CD4-positive, CD25-positive, alpha-beta regulatory T cell (primary cell): ENCODE results near the gene RSAD1. TPM values are rescaled to one million over a fixed set of nuclear protein-coding genes. Genes with fewer than 3 reads are reported as not detected.

Experiments used
- ATAC-seq, 2 donors: fragments of 150-1000 bp; cut with Tn5 transposase; one replicate each; pipeline ENCODE4 v1.10.0; 2021; ENCODE audit warnings: low read depth in 2 of 2, moderate number of reproducible peaks in 2 of 2, moderate library complexity in 1 of 2
- DNase-seq, 3 donors: peaks; one replicate each; pipeline versions ENCODE4 v3.0.0 to v3.0.0-alpha.2; 2012 to 2022; ENCODE audit warnings: mixed read lengths in 1 of 3
- H3K27ac ChIP-seq: one replicate; pipeline ENCODE4 v1.7.0; 2013; ENCODE audit warnings: mild to moderate bottlenecking, low read length; ENCODE audit not compliant: insufficient read depth, poor library complexity, severe bottlenecking
- H3K27me3 ChIP-seq: one replicate; pipeline ENCODE4 v1.7.0; 2013; ENCODE audit warnings: low read length; ENCODE audit not compliant: control insufficient read depth, insufficient read depth
- H3K36me3 ChIP-seq: one replicate; pipeline ENCODE4 v1.7.0; 2013; ENCODE audit warnings: mild to moderate bottlenecking, low read length, moderate library complexity; ENCODE audit not compliant: control insufficient read depth, insufficient read depth
- H3K4me1 ChIP-seq: 2 replicates; pipeline ENCODE4 v1.7.0; 2013; ENCODE audit warnings: mild to moderate bottlenecking, low read length; ENCODE audit not compliant: insufficient read depth, control insufficient read depth, poor library complexity, severe bottlenecking
- H3K4me3 ChIP-seq: one replicate; pipeline ENCODE4 v1.7.0; 2013; ENCODE audit warnings: low read depth, mild to moderate bottlenecking, low read length, moderate library complexity
- H3K9me3 ChIP-seq, 2 experiments: 1 replicate in 1 of 2; 2 replicates in 1 of 2; pipeline ENCODE4 v1.7.0; 2013; ENCODE audit warnings: low read length in 2 of 2, mild to moderate bottlenecking in 1 of 2, moderate library complexity in 1 of 2; ENCODE audit not compliant: control insufficient read depth in 2 of 2
- H3K27ac Mint-ChIP-seq, 3 donors: one replicate each; pipeline ENCODE4 v1.8.0; 2020 to 2022; ENCODE audit warnings: mild to moderate bottlenecking in 3 of 3, mixed read lengths in 3 of 3, moderate library complexity in 2 of 3
- H3K27me3 Mint-ChIP-seq: one replicate; pipeline ENCODE4 v1.8.0; 2022; ENCODE audit warnings: mild to moderate bottlenecking, mixed read lengths
- H3K36me3 Mint-ChIP-seq: one replicate; pipeline ENCODE4 v1.8.0; 2020; ENCODE audit warnings: mixed read lengths
- H3K4me1 Mint-ChIP-seq, 4 donors: one replicate each; pipeline ENCODE4 v1.8.0; 2020 to 2022; ENCODE audit warnings: mixed read lengths in 4 of 4, mild to moderate bottlenecking in 1 of 4
- H3K4me3 Mint-ChIP-seq, 4 donors: one replicate each; pipeline ENCODE4 v1.8.0; 2020 to 2022; ENCODE audit warnings: mild to moderate bottlenecking in 4 of 4, mixed read lengths in 4 of 4, moderate library complexity in 3 of 4
- H3K9me3 Mint-ChIP-seq, 7 donors: one replicate each; pipeline ENCODE4 v1.8.0; 2020 to 2022; ENCODE audit warnings: mixed read lengths in 7 of 7, mild to moderate bottlenecking in 3 of 7, moderate library complexity in 2 of 7
- polyA plus RNA-seq, 4 donors: library from polyadenylated mRNA; unstranded; fragments of 300-500 nt; fragmentation: Illumina TruSeq; gene quantifications; one replicate each; pipeline ENCODE4 v1.2.3, GENCODE V29; 2021
- total RNA-seq: library from RNA; stranded (reverse); gene quantifications from one replicate; pipeline ENCODE4 v1.2.3, GENCODE V29; 2022

RSAD1 gene
- total and polyA plus RNA-seq, 5 donors from 2014 or later: 43.3 to 53.4 (median 45.3) TPM

GRCh38 chr17:50482516-50482915 is 3.9 kb downstream of the RSAD1 start:
- peaks cover 23% of the 10 kb centered on the region for H3K36me3 Mint-ChIP-seq
- DNase-seq: peak; percentile 54 to 74 (median 67)

GRCh38 chr17:50483266-50483665 is 4.6 kb downstream of the RSAD1 start:
- Histone ChIP-seq H3K36me3 (peaks cover 40% of the 10 kb centered on the region), H3K9me3 (no peaks in the 10 kb centered on the region), H3K4me3 (no peak overlapping the region), H3K27me3 (no peaks in the 10 kb centered on the region), H3K4me1 (peaks cover 12% of the 10 kb centered on the region), H3K27ac (no peak overlapping the region)
- DNase-seq (no peak), ATAC-seq (no peak)
- no peaks in the 10 kb centered on the region for H3K9me3 Mint-ChIP-seq
- peaks cover 7 to 24% (median 14%) of the 10 kb centered on the region in 4 donors for H3K4me1 Mint-ChIP-seq
- peak overlapping the region in 1 of 3 donors; percentile 52 for H3K27ac Mint-ChIP-seq
- H3K4me3 Mint-ChIP-seq: no peak overlapping the region
- peaks cover 23% of the 10 kb centered on the region for H3K36me3 Mint-ChIP-seq
- H3K27me3 Mint-ChIP-seq: peaks cover 2% of the 10 kb centered on the region

More at GRCh38 chr17:50482516-50482915, 3.9 kb downstream of the RSAD1 start:
- Histone ChIP-seq H3K9me3 (no peaks in the 10 kb centered on the region), H3K27me3 (no peaks in the 10 kb centered on the region), H3K4me1 (peaks cover 15% of the 10 kb centered on the region), H3K27ac (peak overlapping the region; percentile 14), H3K36me3 (peaks cover 38% of the 10 kb centered on the region), H3K4me3 (no peak overlapping the region)
- Mint-ChIP-seq H3K4me1 (peaks cover 10 to 28% (median 15%) of the 10 kb centered on the region in 4 donors), H3K27me3 (peaks cover 5% of the 10 kb centered on the region), H3K4me3 (peak overlapping the region in 1 of 4 donors; percentile 6), H3K27ac (peak overlapping the region in 2 of 3 donors; percentile 36 to 52), H3K9me3 (no peaks in the 10 kb centered on the region)
- ATAC-seq: no peak

GRCh38 chr17:50484386-50485155 is 5.9 kb downstream of the RSAD1 start:
- H3K4me3 Mint-ChIP-seq: no peak overlapping the region
- no peaks in the 10 kb centered on the region for H3K9me3 ChIP-seq
- no peak overlapping the region for H3K27ac ChIP-seq
- DNase-seq: no peak
- H3K36me3 Mint-ChIP-seq: peaks cover 23% of the 10 kb centered on the region
- H3K4me1 Mint-ChIP-seq: peaks cover 2 to 17% (median 10%) of the 10 kb centered on the region in 4 donors
- ATAC-seq: no peak
- H3K36me3 ChIP-seq: peaks cover 40% of the 10 kb centered on the region
- H3K27ac Mint-ChIP-seq: no peak overlapping the region
- peaks cover 8% of the 10 kb centered on the region for H3K4me1 ChIP-seq
- no peaks in the 10 kb centered on the region for H3K9me3 Mint-ChIP-seq
- H3K4me3 ChIP-seq: no peak overlapping the region
- H3K27me3 Mint-ChIP-seq: no peaks in the 10 kb centered on the region
- H3K27me3 ChIP-seq: no peaks in the 10 kb centered on the region

- Histone ChIP-seq H3K9me3 (no peaks in the 10 kb centered on the region), H3K4me1 (no peaks in the 10 kb centered on the region), H3K4me3 (no peak overlapping the region), H3K36me3 (peaks cover 30% of the 10 kb centered on the region), H3K27me3 (no peaks in the 10 kb centered on the region), H3K27ac (no peak overlapping the region)
- H3K4me1 Mint-ChIP-seq: peaks cover 0 to 5% (median 2%) of the 10 kb centered on the region in 4 donors
- H3K36me3 Mint-ChIP-seq: peaks cover 22% of the 10 kb centered on the region
- DNase-seq: no peak
- no peak for ATAC-seq
- no peak overlapping the region for H3K27ac Mint-ChIP-seq
- H3K27me3 Mint-ChIP-seq: peaks cover 4% of the 10 kb centered on the region
- H3K4me3 Mint-ChIP-seq: no peak overlapping the region
- H3K9me3 Mint-ChIP-seq: no peaks in the 10 kb centered on the region
These were observed 8.8 kb downstream of the RSAD1 start for GRCh38 chr17:50487213-50488096.

DNA sequence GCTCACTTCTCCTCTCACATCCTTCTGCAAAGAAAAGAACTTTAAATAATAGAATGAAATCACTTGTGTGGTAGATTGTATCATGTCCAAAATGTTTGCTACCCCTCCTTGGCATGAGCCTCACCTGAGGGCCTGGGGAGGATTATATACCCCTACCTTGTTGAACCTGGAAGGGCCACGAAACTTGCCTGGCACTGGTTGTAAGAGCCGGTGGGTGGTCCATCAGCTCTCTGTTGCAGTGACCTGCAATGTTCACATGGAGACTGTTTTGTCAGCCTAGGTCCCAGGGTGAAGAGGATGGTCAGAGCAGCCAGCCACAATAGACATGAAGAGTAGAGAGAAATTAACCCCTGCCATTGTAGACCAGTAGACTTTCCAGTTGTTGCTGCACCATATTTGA is 10.2 kb downstream of the RSAD1 start:
- Mint-ChIP-seq H3K4me1 (no peaks in the 10 kb centered on the region), H3K27ac (no peak overlapping the region)

GRCh38 chr17:50491505-50491904 is 12.8 kb downstream of the RSAD1 start:
- DNase-seq (no peak), ATAC-seq (no peak)
- H3K27ac ChIP-seq: no peak overlapping the region
- no peaks in the 10 kb centered on the region for H3K9me3 ChIP-seq
- Mint-ChIP-seq H3K4me3 (no peak overlapping the region), H3K36me3 (no peaks in the 10 kb centered on the region), H3K27me3 (peaks cover 13% of the 10 kb centered on the region), H3K27ac (no peak overlapping the region), H3K9me3 (no peaks in the 10 kb centered on the region), H3K4me1 (no peaks in the 10 kb centered on the region)
- peaks cover 6% of the 10 kb centered on the region for H3K36me3 ChIP-seq
- H3K27me3 ChIP-seq: no peaks in the 10 kb centered on the region
- H3K4me3 ChIP-seq: no peak overlapping the region
- H3K4me1 ChIP-seq: no peaks in the 10 kb centered on the region

More for the DNA sequence above, 10.2 kb downstream of the RSAD1 start:
- no peaks in the 10 kb centered on the region for H3K9me3 Mint-ChIP-seq
- Histone ChIP-seq H3K27ac (no peak overlapping the region), H3K9me3 (no peaks in the 10 kb centered on the region), H3K27me3 (no peaks in the 10 kb centered on the region), H3K4me1 (no peaks in the 10 kb centered on the region), H3K4me3 (no peak overlapping the region), H3K36me3 (peaks cover 26% of the 10 kb centered on the region)
- H3K27me3 Mint-ChIP-seq: peaks cover 5% of the 10 kb centered on the region
- no peak overlapping the region for H3K4me3 Mint-ChIP-seq
- no peak for DNase-seq
- ATAC-seq: no peak
- H3K36me3 Mint-ChIP-seq: peaks cover 16% of the 10 kb centered on the region

DNA sequence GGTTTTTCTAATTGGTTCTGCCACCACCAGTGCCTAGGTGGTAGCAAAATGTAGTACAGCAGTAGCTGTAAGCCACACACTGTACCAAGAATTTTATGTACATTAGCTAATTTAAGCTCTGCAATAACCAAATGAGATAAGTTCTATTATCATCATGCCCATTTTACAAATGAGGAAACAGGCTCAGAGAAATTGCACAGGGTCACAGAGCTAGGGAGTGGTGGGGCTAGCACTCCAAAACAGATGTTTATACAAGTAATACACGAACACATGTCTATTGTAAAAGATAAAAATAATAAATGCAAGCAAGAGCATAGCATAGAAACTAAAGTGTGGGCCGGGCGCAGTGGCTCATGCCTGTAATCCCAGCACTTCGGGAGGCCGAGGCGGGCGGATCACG is 13.6 kb downstream of the RSAD1 start:
- no peaks in the 10 kb centered on the region for H3K9me3 Mint-ChIP-seq
- DNase-seq (no peak), ATAC-seq (no peak)
- no peak overlapping the region for H3K4me3 Mint-ChIP-seq
- H3K4me1 Mint-ChIP-seq: no peaks in the 10 kb centered on the region
- no peak overlapping the region for H3K27ac Mint-ChIP-seq
- H3K27ac ChIP-seq: no peak overlapping the region
- H3K4me1 ChIP-seq: no peaks in the 10 kb centered on the region
- H3K27me3 ChIP-seq: no peaks in the 10 kb centered on the region
- no peaks in the 10 kb centered on the region for H3K36me3 Mint-ChIP-seq
- no peak overlapping the region for H3K4me3 ChIP-seq
- H3K27me3 Mint-ChIP-seq: peaks cover 13% of the 10 kb centered on the region
- peaks cover 5% of the 10 kb centered on the region for H3K36me3 ChIP-seq
- no peaks in the 10 kb centered on the region for H3K9me3 ChIP-seq
